Parathyroid adenoma (tissue), 2 donors: Measurements from ENCODE around the gene MBIP.

Experiments used
- H2AFZ ChIP-seq: fragments of 300-600 bp; sonication (generic); one replicate; pipeline ENCODE4 v1.7.0; 2017; ENCODE audit warnings: antibody characterized with exemption, mild to moderate bottlenecking
- H3K27ac ChIP-seq: fragments of 300-600 bp; sonication (generic); one replicate; pipeline ENCODE4 v1.7.0; 2017
- H3K27me3 ChIP-seq: fragments of 300-600 bp; sonication (generic); one replicate; pipeline ENCODE4 v1.7.0; 2017; ENCODE audit warnings: low read length; ENCODE audit not compliant: control insufficient read depth, insufficient read depth
- H3K36me3 ChIP-seq: fragments of 300-600 bp; sonication (generic); one replicate; pipeline ENCODE4 v1.7.0; 2017; ENCODE audit warnings: low read length; ENCODE audit not compliant: control insufficient read depth, insufficient read depth
- H3K4me1 ChIP-seq: fragments of 300-600 bp; sonication (generic); one replicate; pipeline ENCODE4 v1.7.0; 2017; ENCODE audit warnings: control low read depth
- H3K4me2 ChIP-seq: fragments of 300-600 bp; sonication (generic); one replicate; pipeline ENCODE4 v1.7.0; 2017; ENCODE audit warnings: low read length
- H3K4me3 ChIP-seq: fragments of 300-600 bp; sonication (generic); one replicate; pipeline ENCODE4 v1.7.0; 2017; ENCODE audit warnings: low read depth, low read length
- H3K79me2 ChIP-seq: fragments of 300-600 bp; sonication (generic); one replicate; pipeline ENCODE4 v1.7.0; 2017; ENCODE audit warnings: control low read depth
- H3K9ac ChIP-seq: fragments of 300-600 bp; sonication (generic); one replicate; pipeline ENCODE4 v1.7.0; 2017; ENCODE audit warnings: mild to moderate bottlenecking
- H3K9me3 ChIP-seq: fragments of 300-600 bp; sonication (generic); one replicate; pipeline ENCODE4 v1.7.0; 2017; ENCODE audit warnings: low read length; ENCODE audit not compliant: control insufficient read depth
- CTCF ChIP-seq: fragments of 300-600 bp; sonication (generic); IDR thresholded peaks from one replicate; pipeline ENCODE4 v1.7.0; 2017; ENCODE audit warnings: antibody characterized with exemption, mild to moderate bottlenecking
- donor health status: primary hyperparathyroidism.

Gene MBIP

GRCh38 chr14:36271939-36272907, 48.2 kb downstream of the MBIP start:
- H2AFZ ChIP-seq, result peak overlapping the region; percentile 70
- no peak overlapping the region for H3K9ac ChIP-seq
- H3K4me3 ChIP-seq, result peak overlapping the region; percentile 29
- H3K27me3 ChIP-seq, result peaks cover 10% of the 10 kb centered on the region
- no peaks in the 10 kb centered on the region for H3K4me1 ChIP-seq
- H3K36me3 ChIP-seq, result no peaks in the 10 kb centered on the region
- peak overlapping the region; percentile 57 for H3K4me2 ChIP-seq
- TF ChIP-seq CTCF, result no peak
- H3K27ac ChIP-seq, result no peak overlapping the region
- H3K9me3 ChIP-seq, result no peaks in the 10 kb centered on the region
- no peaks in the 10 kb centered on the region for H3K79me2 ChIP-seq

GRCh38 chr14:36271222-36271621, 49.2 kb downstream of the MBIP start:
- no peak overlapping the region for H3K4me3 ChIP-seq
- no peak overlapping the region for H2AFZ ChIP-seq
- H3K27me3 ChIP-seq, result peaks cover 10% of the 10 kb centered on the region
- H3K36me3 ChIP-seq, result no peaks in the 10 kb centered on the region
- no peak for TF ChIP-seq CTCF
- no peak overlapping the region for H3K4me2 ChIP-seq
- H3K27ac ChIP-seq, result no peak overlapping the region
- H3K79me2 ChIP-seq, result no peaks in the 10 kb centered on the region
- H3K9me3 ChIP-seq, result no peaks in the 10 kb centered on the region
- H3K4me1 ChIP-seq, result no peaks in the 10 kb centered on the region
- no peak overlapping the region for H3K9ac ChIP-seq

GRCh38 chr14:36270191-36270590, 50.2 kb downstream of the MBIP start:
- H3K4me2 ChIP-seq, result no peak overlapping the region
- H3K9me3 ChIP-seq, result no peaks in the 10 kb centered on the region
- H3K9ac ChIP-seq, result no peak overlapping the region
- no peak overlapping the region for H2AFZ ChIP-seq
- no peaks in the 10 kb centered on the region for H3K36me3 ChIP-seq
- no peak overlapping the region for H3K27ac ChIP-seq
- no peaks in the 10 kb centered on the region for H3K79me2 ChIP-seq
- H3K4me3 ChIP-seq, result no peak overlapping the region
- TF ChIP-seq CTCF, result no peak
- peaks cover 10% of the 10 kb centered on the region for H3K27me3 ChIP-seq
- no peaks in the 10 kb centered on the region for H3K4me1 ChIP-seq

GRCh38 chr14:36268121-36268520, 52.3 kb downstream of the MBIP start:
- H3K36me3 ChIP-seq, result no peaks in the 10 kb centered on the region
- no peaks in the 10 kb centered on the region for H3K79me2 ChIP-seq
- no peaks in the 10 kb centered on the region for H3K4me1 ChIP-seq
- no peak for TF ChIP-seq CTCF
- no peak overlapping the region for H3K4me2 ChIP-seq
- H2AFZ ChIP-seq, result no peak overlapping the region
- H3K9ac ChIP-seq, result no peak overlapping the region
- no peak overlapping the region for H3K27ac ChIP-seq
- no peak overlapping the region for H3K4me3 ChIP-seq
- H3K9me3 ChIP-seq, result no peaks in the 10 kb centered on the region
- H3K27me3 ChIP-seq, result peaks cover 8% of the 10 kb centered on the region
